Mesendoderm (in vitro differentiated cells): ENCODE results near the gene F11.
"Not testable (repeated sequence)": the region's sequence is repeated elsewhere in the genome, so short reads cannot be mapped to it uniquely, and the experiment has no call there.

Source experiments
- DNase-seq: peaks from one replicate; pipeline ENCODE4 v3.0.0; 2013
- H2AK5ac ChIP-seq: 2 replicates; pipeline ENCODE4 v1.6.1; 2013; ENCODE audit warnings: low read length, inconsistent platforms
- H2BK120ac ChIP-seq: 2 replicates; pipeline ENCODE4 v1.6.1; 2013; ENCODE audit warnings: low read depth, mild to moderate bottlenecking, low read length, moderate library complexity, mixed read lengths
- H2BK15ac ChIP-seq: replicated peaks from 2 replicates; pipeline ENCODE4 v1.6.1; 2013; ENCODE audit warnings: low read depth, mild to moderate bottlenecking, moderate library complexity
- H2BK5ac ChIP-seq: 2 replicates; pipeline ENCODE4 v1.6.1; 2013; ENCODE audit warnings: low read length, inconsistent platforms
- H3K18ac ChIP-seq: 2 replicates; pipeline ENCODE4 v1.6.1; 2013; ENCODE audit warnings: mild to moderate bottlenecking, low read length, mixed read lengths
- H3K23ac ChIP-seq: one replicate; pipeline ENCODE4 v1.6.1; 2013; ENCODE audit warnings: low read length
- H3K27ac ChIP-seq: 2 replicates; pipeline ENCODE4 v1.5.1; 2013; ENCODE audit warnings: low read depth, mild to moderate bottlenecking, inconsistent platforms, low read length, moderate library complexity
- H3K27me3 ChIP-seq: 2 replicates; pipeline ENCODE4 v1.6.1; 2013; ENCODE audit warnings: low read length, control low read depth, mild to moderate bottlenecking, inconsistent platforms; ENCODE audit not compliant: insufficient read depth, poor library complexity
- H3K36me3 ChIP-seq: 2 replicates; pipeline ENCODE4 v1.6.1; 2013; ENCODE audit warnings: low read length, inconsistent platforms; ENCODE audit not compliant: control insufficient read depth, insufficient read depth
- H3K4ac ChIP-seq: one replicate; pipeline ENCODE4 v1.6.1; 2013; ENCODE audit warnings: low read depth, mild to moderate bottlenecking, low read length, moderate library complexity
- H3K4me1 ChIP-seq: 2 replicates; pipeline ENCODE4 v1.6.1; 2013; ENCODE audit warnings: low read depth, low read length, inconsistent platforms; ENCODE audit not compliant: control insufficient read depth
- H3K4me2 ChIP-seq: 2 replicates; pipeline ENCODE4 v1.6.1; 2013; ENCODE audit warnings: low read length
- H3K4me3 ChIP-seq: 2 replicates; pipeline ENCODE4 v1.5.1; 2013; ENCODE audit warnings: mild to moderate bottlenecking, low read length
- H3K56ac ChIP-seq: one replicate; pipeline ENCODE4 v1.6.1; 2013; ENCODE audit warnings: low read length
- H3K79me1 ChIP-seq: 2 replicates; pipeline ENCODE4 v1.6.1; 2013; ENCODE audit warnings: low read length, inconsistent platforms
- H3K79me2 ChIP-seq: 2 replicates; pipeline ENCODE4 v1.6.1; 2013; ENCODE audit warnings: mild to moderate bottlenecking, low read length; ENCODE audit not compliant: control insufficient read depth, insufficient read depth
- H3K9ac ChIP-seq: 2 replicates; pipeline ENCODE4 v1.6.1; 2013; ENCODE audit warnings: low read length, inconsistent platforms
- H4K5ac ChIP-seq: one replicate; pipeline ENCODE4 v1.6.1; 2013; ENCODE audit warnings: low read length
- H4K8ac ChIP-seq: one replicate; pipeline ENCODE4 v1.6.1; 2013; ENCODE audit warnings: low read depth, mild to moderate bottlenecking, control low read depth, low read length, moderate library complexity
- WGBS: extraction: QIAGEN DNeasy Blood & Tissue Kit; methylation state at CpG from one replicate; pipeline ENCODE4 v1.1.7; 2013; ENCODE audit warnings: low lambda C conversion rate, missing lambda C conversion rate; ENCODE audit not compliant: insufficient coverage; ENCODE audit errors: extremely low coverage; 5-methylcytosine and 5-hydroxymethylcytosine counted together

F11 gene

GRCh38 chr4:186304866-186305505 is 39.0 kb downstream of the F11 start:
- no peak overlapping the region for H3K4ac ChIP-seq
- H3K9ac ChIP-seq: no peak overlapping the region
- no peak overlapping the region for H4K5ac ChIP-seq
- no peaks in the 10 kb centered on the region for H3K4me1 ChIP-seq
- no peak overlapping the region for H3K23ac ChIP-seq
- H4K8ac ChIP-seq: no peak overlapping the region
- H3K4me2 ChIP-seq: no peak overlapping the region
- no peak overlapping the region for H2BK5ac ChIP-seq
- no peak overlapping the region for H3K4me3 ChIP-seq
- no peak overlapping the region for H2AK5ac ChIP-seq
- no peak overlapping the region for H3K27ac ChIP-seq
- H3K56ac ChIP-seq: no peak overlapping the region
- H2BK15ac ChIP-seq: no peak overlapping the region
- no CpG with 5 or more reads among the region's 13 CpGs for WGBS
- H3K18ac ChIP-seq: no peak overlapping the region
- H2BK120ac ChIP-seq: no peak overlapping the region
- H3K27me3 ChIP-seq: no peaks in the 10 kb centered on the region
- H3K36me3 ChIP-seq: no peaks in the 10 kb centered on the region
- peak; percentile 70 for DNase-seq
- H3K79me1 ChIP-seq: no peaks in the 10 kb centered on the region
- H3K79me2 ChIP-seq: no peaks in the 10 kb centered on the region

GRCh38 chr4:186307497-186307896 is 41.5 kb downstream of the F11 start:
- Histone ChIP-seq H3K27ac (no peak overlapping the region), H3K4me1 (no peaks in the 10 kb centered on the region), H2BK120ac (no peak overlapping the region), H3K79me2 (no peaks in the 10 kb centered on the region), H3K23ac (no peak overlapping the region), H3K9ac (no peak overlapping the region), H3K4me3 (no peak overlapping the region), H3K4me2 (no peak overlapping the region), H2BK15ac (no peak overlapping the region), H3K4ac (no peak overlapping the region), H2BK5ac (no peak overlapping the region), H3K56ac (no peak overlapping the region), H4K8ac (no peak overlapping the region), H3K27me3 (no peaks in the 10 kb centered on the region), H4K5ac (no peak overlapping the region), H3K36me3 (no peaks in the 10 kb centered on the region), H2AK5ac (no peak overlapping the region), H3K79me1 (no peaks in the 10 kb centered on the region), H3K18ac (no peak overlapping the region)
- DNase-seq: no peak
- WGBS: no CpG with 5 or more reads among the region's 4 CpGs

GRCh38 chr4:186307916-186308315 is 41.9 kb downstream of the F11 start:
- Histone ChIP-seq H3K9ac (no peak overlapping the region), H3K4ac (no peak overlapping the region), H3K79me1 (no peaks in the 10 kb centered on the region), H3K36me3 (no peaks in the 10 kb centered on the region), H3K18ac (no peak overlapping the region), H3K79me2 (no peaks in the 10 kb centered on the region), H3K23ac (no peak overlapping the region), H4K5ac (no peak overlapping the region), H3K56ac (no peak overlapping the region), H3K4me1 (no peaks in the 10 kb centered on the region), H3K27ac (no peak overlapping the region), H4K8ac (no peak overlapping the region), H2AK5ac (no peak overlapping the region), H2BK15ac (no peak overlapping the region), H3K4me2 (no peak overlapping the region), H2BK120ac (no peak overlapping the region), H3K4me3 (no peak overlapping the region), H3K27me3 (no peaks in the 10 kb centered on the region), H2BK5ac (no peak overlapping the region)
- no peak for DNase-seq
- WGBS: no CpG with 5 or more reads among the region's 3 CpGs

- Histone ChIP-seq H4K8ac (no peak overlapping the region), H3K9ac (no peak overlapping the region), H3K79me1 (no peaks in the 10 kb centered on the region), H3K18ac (no peak overlapping the region), H3K36me3 (no peaks in the 10 kb centered on the region), H3K27ac (no peak overlapping the region), H2BK15ac (no peak overlapping the region), H2BK5ac (no peak overlapping the region), H3K23ac (no peak overlapping the region), H4K5ac (no peak overlapping the region), H3K4me3 (no peak overlapping the region), H3K4ac (no peak overlapping the region), H3K27me3 (no peaks in the 10 kb centered on the region), H3K4me2 (no peak overlapping the region), H3K56ac (no peak overlapping the region), H3K4me1 (no peaks in the 10 kb centered on the region), H2BK120ac (no peak overlapping the region), H3K79me2 (no peaks in the 10 kb centered on the region), H2AK5ac (no peak overlapping the region)
- DNase-seq: no peak
- WGBS: no CpG with 5 or more reads among the region's 6 CpGs
These were observed 52.5 kb downstream of the F11 start for GRCh38 chr4:186318481-186318880.

GRCh38 chr4:186324660-186325059 is 58.7 kb downstream of the F11 start:
- H3K4me3 ChIP-seq, DNase-seq, H2BK5ac ChIP-seq, H3K36me3 ChIP-seq, H4K5ac ChIP-seq, H3K4me2 ChIP-seq, H3K27ac ChIP-seq, H3K4ac ChIP-seq, H3K27me3 ChIP-seq, H3K79me1 ChIP-seq, H3K79me2 ChIP-seq, H3K9ac ChIP-seq, H2AK5ac ChIP-seq, H2BK15ac ChIP-seq, H3K4me1 ChIP-seq, H2BK120ac ChIP-seq, H3K18ac ChIP-seq, H3K56ac ChIP-seq, H4K8ac ChIP-seq, H3K23ac ChIP-seq: not testable (repeated sequence)
- WGBS: no CpG with 5 or more reads among the region's 33 CpGs

GRCh38 chr4:186326391-186326790 is 60.4 kb downstream of the F11 start:
- no peak for DNase-seq
- H2BK5ac ChIP-seq: no peak overlapping the region
- no peak overlapping the region for H4K8ac ChIP-seq

More at GRCh38 chr4:186326391-186326790, 60.4 kb downstream of the F11 start:
- Histone ChIP-seq H3K4me3 (no peak overlapping the region), H3K4me1 (no peaks in the 10 kb centered on the region), H3K4me2 (no peak overlapping the region), H3K18ac (no peak overlapping the region), H3K4ac (no peak overlapping the region), H3K27ac (no peak overlapping the region), H3K79me2 (no peaks in the 10 kb centered on the region), H3K9ac (no peak overlapping the region), H3K56ac (no peak overlapping the region), H3K27me3 (no peaks in the 10 kb centered on the region), H4K5ac (no peak overlapping the region), H3K36me3 (no peaks in the 10 kb centered on the region), H2BK120ac (no peak overlapping the region), H3K79me1 (no peaks in the 10 kb centered on the region), H2AK5ac (no peak overlapping the region), H2BK15ac (no peak overlapping the region), H3K23ac (no peak overlapping the region)
- no CpG with 5 or more reads among the region's 3 CpGs for WGBS
